ENCODE measurements around the gene FAM83C. TPM values are rescaled to one million over a fixed set of nuclear protein-coding genes. Genes with fewer than 3 reads are reported as not detected.

The FAM83C gene
- total and polyA plus RNA-seq, 9 of the 15 experiments (the other 6 are each of a cell fraction or from before 2014, with no cell fraction given), result not detected

DNA sequence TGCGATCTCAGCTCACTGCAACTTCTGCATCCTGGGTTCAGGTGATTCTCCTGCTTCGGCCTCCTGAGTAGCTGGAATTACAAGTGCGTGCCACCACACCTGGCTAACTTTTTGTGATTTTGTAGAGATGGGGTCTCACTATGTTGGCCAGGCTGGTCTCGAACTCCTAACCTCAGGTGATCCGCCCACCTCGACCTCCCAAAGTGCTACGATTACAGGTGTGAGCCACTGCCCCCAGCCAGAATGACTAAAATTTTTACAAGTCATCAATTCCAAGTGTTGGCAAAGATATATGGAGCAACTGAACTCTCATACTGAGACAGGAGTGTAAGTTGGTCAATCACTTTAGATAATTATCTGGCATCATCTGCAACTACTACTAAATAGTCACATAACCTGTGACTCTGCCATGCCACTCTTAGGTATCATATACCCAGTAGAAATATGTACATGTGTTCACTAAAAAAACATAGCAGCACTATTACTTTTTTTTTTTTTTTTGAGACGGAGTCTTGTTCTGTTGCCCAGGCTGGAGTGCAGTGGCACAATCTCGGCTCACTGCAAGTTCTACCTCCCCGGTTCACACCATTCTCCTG is 10.6 kb downstream of the FAM83C start (continued):
- TF ChIP-seq, protein P1, sequence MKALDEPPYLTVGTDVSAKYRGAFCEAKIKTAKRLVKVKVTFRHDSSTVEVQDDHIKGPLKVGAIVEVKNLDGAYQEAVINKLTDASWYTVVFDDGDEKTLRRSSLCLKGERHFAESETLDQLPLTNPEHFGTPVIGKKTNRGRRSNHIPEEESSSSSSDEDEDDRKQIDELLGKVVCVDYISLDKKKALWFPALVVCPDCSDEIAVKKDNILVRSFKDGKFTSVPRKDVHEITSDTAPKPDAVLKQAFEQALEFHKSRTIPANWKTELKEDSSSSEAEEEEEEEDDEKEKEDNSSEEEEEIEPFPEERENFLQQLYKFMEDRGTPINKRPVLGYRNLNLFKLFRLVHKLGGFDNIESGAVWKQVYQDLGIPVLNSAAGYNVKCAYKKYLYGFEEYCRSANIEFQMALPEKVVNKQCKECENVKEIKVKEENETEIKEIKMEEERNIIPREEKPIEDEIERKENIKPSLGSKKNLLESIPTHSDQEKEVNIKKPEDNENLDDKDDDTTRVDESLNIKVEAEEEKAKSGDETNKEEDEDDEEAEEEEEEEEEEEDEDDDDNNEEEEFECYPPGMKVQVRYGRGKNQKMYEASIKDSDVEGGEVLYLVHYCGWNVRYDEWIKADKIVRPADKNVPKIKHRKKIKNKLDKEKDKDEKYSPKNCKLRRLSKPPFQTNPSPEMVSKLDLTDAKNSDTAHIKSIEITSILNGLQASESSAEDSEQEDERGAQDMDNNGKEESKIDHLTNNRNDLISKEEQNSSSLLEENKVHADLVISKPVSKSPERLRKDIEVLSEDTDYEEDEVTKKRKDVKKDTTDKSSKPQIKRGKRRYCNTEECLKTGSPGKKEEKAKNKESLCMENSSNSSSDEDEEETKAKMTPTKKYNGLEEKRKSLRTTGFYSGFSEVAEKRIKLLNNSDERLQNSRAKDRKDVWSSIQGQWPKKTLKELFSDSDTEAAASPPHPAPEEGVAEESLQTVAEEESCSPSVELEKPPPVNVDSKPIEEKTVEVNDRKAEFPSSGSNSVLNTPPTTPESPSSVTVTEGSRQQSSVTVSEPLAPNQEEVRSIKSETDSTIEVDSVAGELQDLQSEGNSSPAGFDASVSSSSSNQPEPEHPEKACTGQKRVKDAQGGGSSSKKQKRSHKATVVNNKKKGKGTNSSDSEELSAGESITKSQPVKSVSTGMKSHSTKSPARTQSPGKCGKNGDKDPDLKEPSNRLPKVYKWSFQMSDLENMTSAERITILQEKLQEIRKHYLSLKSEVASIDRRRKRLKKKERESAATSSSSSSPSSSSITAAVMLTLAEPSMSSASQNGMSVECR (CRISPR knock-in tag; IDR thresholded peaks at IDR 0.05), result no peak
- TF ChIP-seq TAL1 (IDR thresholded peaks at IDR 0.05) (no peak), HNRNPLL (IDR thresholded peaks at IDR 0.05; ENCODE audit: low read depth, low read length, poor library complexity, severe bottlenecking) (no peak), EWSR1 (IDR thresholded peaks at IDR 0.05; ENCODE audit: borderline replicate concordance, low read depth, partially characterized antibody) (no peak), NFIC (IDR thresholded peaks at IDR 0.05) (no peak), ERF (CRISPR knock-in tag; IDR thresholded peaks at IDR 0.05) (no peak), MYBL2 (IDR thresholded peaks at IDR 0.05; ENCODE audit: low read depth) (no peak), MYBL2 (CRISPR knock-in tag; IDR thresholded peaks at IDR 0.05; ENCODE audit: borderline replicate concordance) (no peak), ZNF77 (CRISPR knock-in tag; IDR thresholded peaks at IDR 0.05) (no peak), BCOR (IDR thresholded peaks at IDR 0.05) (peak; percentile 43; the same call in 1 of the 2 replicates), SUPT5H (IDR thresholded peaks at IDR 0.05) (no peak), GATAD2A (IDR thresholded peaks at IDR 0.05) (no peak), SMARCB1 (IDR thresholded peaks at IDR 0.05; ENCODE audit: insufficient read length, low read depth) (no peak), CHD4 (IDR thresholded peaks at IDR 0.05; ENCODE audit: insufficient read depth, insufficient replicate concordance, low read depth, low read length, poor library complexity, severe bottlenecking) (no peak)
- TF ChIP-seq, protein P2, sequence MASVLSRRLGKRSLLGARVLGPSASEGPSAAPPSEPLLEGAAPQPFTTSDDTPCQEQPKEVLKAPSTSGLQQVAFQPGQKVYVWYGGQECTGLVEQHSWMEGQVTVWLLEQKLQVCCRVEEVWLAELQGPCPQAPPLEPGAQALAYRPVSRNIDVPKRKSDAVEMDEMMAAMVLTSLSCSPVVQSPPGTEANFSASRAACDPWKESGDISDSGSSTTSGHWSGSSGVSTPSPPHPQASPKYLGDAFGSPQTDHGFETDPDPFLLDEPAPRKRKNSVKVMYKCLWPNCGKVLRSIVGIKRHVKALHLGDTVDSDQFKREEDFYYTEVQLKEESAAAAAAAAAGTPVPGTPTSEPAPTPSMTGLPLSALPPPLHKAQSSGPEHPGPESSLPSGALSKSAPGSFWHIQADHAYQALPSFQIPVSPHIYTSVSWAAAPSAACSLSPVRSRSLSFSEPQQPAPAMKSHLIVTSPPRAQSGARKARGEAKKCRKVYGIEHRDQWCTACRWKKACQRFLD (CRISPR knock-in tag; IDR thresholded peaks at IDR 0.05), result no peak
- TF ChIP-seq, protein P3, sequence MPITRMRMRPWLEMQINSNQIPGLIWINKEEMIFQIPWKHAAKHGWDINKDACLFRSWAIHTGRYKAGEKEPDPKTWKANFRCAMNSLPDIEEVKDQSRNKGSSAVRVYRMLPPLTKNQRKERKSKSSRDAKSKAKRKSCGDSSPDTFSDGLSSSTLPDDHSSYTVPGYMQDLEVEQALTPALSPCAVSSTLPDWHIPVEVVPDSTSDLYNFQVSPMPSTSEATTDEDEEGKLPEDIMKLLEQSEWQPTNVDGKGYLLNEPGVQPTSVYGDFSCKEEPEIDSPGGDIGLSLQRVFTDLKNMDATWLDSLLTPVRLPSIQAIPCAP (CRISPR knock-in tag; IDR thresholded peaks at IDR 0.05; ENCODE audit: borderline replicate concordance), result no peak
- TF ChIP-seq, protein P4, sequence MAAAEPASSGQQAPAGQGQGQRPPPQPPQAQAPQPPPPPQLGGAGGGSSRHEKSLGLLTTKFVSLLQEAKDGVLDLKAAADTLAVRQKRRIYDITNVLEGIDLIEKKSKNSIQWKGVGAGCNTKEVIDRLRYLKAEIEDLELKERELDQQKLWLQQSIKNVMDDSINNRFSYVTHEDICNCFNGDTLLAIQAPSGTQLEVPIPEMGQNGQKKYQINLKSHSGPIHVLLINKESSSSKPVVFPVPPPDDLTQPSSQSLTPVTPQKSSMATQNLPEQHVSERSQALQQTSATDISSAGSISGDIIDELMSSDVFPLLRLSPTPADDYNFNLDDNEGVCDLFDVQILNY (CRISPR knock-in tag; IDR thresholded peaks at IDR 0.05), result no peak
- TF ChIP-seq, protein P5, sequence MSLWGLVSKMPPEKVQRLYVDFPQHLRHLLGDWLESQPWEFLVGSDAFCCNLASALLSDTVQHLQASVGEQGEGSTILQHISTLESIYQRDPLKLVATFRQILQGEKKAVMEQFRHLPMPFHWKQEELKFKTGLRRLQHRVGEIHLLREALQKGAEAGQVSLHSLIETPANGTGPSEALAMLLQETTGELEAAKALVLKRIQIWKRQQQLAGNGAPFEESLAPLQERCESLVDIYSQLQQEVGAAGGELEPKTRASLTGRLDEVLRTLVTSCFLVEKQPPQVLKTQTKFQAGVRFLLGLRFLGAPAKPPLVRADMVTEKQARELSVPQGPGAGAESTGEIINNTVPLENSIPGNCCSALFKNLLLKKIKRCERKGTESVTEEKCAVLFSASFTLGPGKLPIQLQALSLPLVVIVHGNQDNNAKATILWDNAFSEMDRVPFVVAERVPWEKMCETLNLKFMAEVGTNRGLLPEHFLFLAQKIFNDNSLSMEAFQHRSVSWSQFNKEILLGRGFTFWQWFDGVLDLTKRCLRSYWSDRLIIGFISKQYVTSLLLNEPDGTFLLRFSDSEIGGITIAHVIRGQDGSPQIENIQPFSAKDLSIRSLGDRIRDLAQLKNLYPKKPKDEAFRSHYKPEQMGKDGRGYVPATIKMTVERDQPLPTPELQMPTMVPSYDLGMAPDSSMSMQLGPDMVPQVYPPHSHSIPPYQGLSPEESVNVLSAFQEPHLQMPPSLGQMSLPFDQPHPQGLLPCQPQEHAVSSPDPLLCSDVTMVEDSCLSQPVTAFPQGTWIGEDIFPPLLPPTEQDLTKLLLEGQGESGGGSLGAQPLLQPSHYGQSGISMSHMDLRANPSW (CRISPR knock-in tag; IDR thresholded peaks at IDR 0.05), result no peak
